ENCODE measurements around the gene CACNA2D3. TPM values are rescaled to one million over a fixed set of nuclear protein-coding genes. Genes with fewer than 3 reads are reported as not detected.
A peak's percentile ranks its signal among the peaks of the same experiment; 100 is the strongest.

The CACNA2D3 gene
- polyA plus RNA-seq, 3 donors, result 1.2 to 1.9 (median 1.7) TPM

DNA sequence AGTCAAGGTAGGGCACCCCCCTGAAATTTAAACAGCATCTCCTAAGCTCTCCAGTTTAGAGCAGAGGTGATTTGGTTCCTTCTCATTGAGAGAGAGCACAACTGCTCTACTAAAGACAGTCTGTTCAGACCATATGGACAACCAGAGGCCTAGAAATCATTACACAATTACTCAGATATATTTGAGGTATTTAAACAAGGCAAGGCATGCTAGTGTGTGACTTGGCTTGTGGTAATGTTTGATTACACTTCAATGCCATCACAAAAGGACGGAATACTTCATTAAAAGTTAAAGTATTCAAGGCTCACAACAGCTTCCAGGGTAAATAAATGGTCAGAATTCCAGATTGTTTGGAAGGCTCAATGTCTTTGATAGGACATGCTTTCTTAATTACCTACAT lies 695.3 kb downstream of the CACNA2D3 start:
- no peak for DNase-seq (ENCODE audit: extremely low read depth in 1 of 11, low read depth in 9 of 11, low spot score in 4 of 11)

DNA sequence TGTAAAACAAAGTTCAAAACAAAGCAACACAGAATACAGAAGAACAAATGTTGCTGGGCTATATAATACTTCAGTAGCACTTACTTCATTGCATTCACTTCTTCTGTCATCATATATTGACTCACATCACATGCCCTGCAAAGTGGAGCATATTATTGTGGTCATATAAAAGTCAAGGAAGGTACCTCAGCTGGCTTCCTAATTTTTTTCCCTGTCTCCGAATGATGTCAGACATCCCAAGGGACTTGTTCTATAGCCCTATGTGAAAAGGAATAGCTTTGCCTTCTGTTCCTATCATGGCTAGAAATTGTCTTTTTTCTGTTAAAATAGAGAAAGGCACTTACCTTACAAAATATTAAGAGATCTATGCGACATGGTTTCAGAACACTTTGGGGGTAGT lies 696.1 kb downstream of the CACNA2D3 start:
- DNase-seq (ENCODE audit: extremely low read depth in 1 of 11, low read depth in 9 of 11, low spot score in 4 of 11), result no peak

DNA sequence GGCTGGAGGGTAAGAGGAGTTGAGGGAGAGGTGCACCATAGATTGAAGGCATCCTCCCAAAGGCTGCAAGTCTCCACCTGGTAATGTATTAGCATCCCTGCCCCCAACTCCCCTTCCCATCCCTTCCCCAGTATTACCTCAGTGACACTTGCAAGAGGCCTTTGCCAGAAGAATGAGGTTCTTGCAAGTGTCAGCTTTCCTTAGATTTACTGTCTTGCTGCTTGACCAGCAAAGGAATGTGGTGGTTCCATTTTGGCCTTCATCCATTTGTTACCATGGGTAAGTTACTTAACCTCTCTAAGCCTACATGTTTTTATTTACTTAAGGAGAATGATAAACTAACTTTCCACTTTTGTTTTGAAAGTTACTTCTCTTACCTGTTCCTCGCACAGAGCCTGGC lies 696.6 kb downstream of the CACNA2D3 start:
- no peak for DNase-seq (ENCODE audit: extremely low read depth in 1 of 11, low read depth in 9 of 11, low spot score in 4 of 11)

DNA sequence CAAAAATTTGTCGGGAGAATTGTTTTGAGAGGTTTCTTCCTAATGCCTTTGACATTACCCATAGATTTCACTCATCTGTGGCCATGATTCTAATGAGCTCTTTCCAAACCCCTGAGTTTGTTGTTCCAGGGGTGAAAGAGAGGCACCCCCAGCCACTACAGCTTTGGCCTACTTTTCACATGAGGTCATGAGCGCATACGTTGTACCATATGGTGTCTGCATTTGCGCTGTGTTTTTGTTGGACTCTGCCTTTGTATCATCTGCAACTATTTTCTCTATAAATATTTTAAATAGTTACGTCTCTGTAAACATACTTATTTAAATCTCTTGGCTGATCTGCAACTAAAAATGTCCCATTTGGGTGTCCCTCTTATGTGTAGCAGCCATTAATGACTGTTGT lies 697.6 kb downstream of the CACNA2D3 start:
- DNase-seq (ENCODE audit: extremely low read depth in 1 of 11, low read depth in 9 of 11, low spot score in 4 of 11), result peak in 1 of 11 donors; percentile 38

DNA sequence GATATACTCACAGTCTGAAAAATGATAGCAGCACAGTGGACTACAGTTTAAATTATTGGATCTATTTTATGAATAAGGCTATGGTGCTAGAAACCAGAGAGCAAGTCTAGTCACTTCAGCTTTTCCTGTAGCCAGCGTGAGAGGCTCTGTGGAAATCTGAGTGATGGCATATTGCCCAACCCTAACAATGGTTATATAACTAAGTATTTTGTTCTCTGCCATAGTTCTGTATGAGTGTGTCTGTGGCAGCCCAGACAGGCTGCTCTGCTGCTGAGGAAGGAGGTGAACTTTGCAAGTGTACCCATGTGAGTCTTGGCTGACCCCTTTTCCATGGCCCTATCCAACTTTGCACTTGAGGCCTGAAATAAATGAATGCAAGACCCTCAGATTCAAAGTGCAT lies 699.9 kb downstream of the CACNA2D3 start:
- no peak for DNase-seq (ENCODE audit: extremely low read depth in 1 of 11, low read depth in 9 of 11, low spot score in 4 of 11)

GRCh38 chr3:54826251-54826691 lies 703.9 kb downstream of the CACNA2D3 start:
- DNase-seq (ENCODE audit: extremely low read depth in 1 of 11, low read depth in 9 of 11, low spot score in 4 of 11), result no peak

- no peak for DNase-seq (ENCODE audit: extremely low read depth in 1 of 11, low read depth in 9 of 11, low spot score in 4 of 11)
These were observed 704.8 kb downstream of the CACNA2D3 start for GRCh38 chr3:54827056-54827687.

GRCh38 chr3:54827776-54828175 lies 705.4 kb downstream of the CACNA2D3 start:
- no peak for DNase-seq (ENCODE audit: extremely low read depth in 1 of 11, low read depth in 9 of 11, low spot score in 4 of 11)

GRCh38 chr3:54830658-54831057 lies 708.3 kb downstream of the CACNA2D3 start:
- DNase-seq (ENCODE audit: extremely low read depth in 1 of 11, low read depth in 9 of 11, low spot score in 4 of 11), result no peak

DNA sequence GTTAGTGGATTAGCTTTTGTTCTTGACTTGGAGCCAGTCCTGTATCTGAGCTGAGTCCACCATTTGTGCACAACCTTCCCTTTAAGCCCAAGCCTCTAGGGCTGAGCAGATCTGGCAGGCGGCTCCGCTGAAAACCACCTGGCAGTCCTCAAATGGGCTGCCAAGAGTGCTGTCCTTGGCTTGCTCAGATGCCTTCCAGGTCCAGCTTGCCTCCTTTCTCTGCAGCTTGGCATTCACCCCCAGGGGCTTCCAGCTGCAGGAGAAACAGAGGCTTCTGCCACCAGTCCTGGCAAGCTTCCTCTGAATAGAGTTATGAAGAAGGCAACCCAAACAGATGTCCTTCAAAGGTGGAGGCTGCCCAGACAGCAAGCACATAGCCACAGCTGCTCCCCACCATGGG lies 708.8 kb downstream of the CACNA2D3 start:
- DNase-seq (ENCODE audit: extremely low read depth in 1 of 11, low read depth in 9 of 11, low spot score in 4 of 11), result no peak

DNA sequence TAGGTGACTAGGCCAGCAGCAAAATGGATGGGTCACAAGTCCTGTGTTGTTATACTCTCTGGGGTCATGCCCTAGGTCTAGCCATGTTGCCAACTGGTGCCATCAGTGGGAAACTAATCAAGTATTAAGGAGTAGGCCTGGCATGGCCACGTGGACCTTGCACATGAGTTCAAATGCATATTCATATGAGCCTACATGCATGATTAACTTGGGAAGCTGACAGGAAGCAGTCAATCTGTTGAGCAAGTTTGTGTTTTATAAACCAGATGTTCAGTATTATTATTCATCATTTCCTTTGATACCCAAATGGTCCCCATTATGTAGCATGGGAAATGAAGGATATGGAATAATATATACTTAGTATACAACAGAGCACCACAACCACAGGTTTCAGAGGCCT lies 710.5 kb downstream of the CACNA2D3 start:
- no peak for DNase-seq (ENCODE audit: extremely low read depth in 1 of 11, low read depth in 9 of 11, low spot score in 4 of 11)

- no peak for DNase-seq (ENCODE audit: extremely low read depth in 1 of 11, low read depth in 9 of 11, low spot score in 4 of 11)
These were observed 713.3 kb downstream of the CACNA2D3 start for GRCh38 chr3:54835701-54836100.

DNA sequence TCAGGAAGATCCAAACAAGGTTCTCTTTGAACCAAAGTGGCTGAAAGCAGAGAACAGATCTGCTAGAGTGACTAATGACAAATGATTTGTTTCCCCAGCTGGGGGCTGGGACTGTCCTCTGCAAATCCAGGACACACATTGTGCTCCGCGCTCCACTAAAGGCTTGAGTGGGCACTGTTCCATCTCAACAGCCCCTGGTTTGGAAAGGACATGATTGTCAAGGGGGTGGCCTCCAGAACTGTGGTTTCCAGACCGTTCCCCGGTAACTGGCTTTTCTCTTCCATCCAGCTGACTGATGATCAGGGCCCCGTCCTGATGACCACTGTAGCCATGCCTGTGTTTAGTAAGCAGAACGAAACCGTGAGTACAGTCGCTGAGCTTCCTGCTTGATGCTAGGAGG lies 714.5 kb downstream of the CACNA2D3 start:
- peak in 1 of 11 donors; percentile 25 for DNase-seq (ENCODE audit: extremely low read depth in 1 of 11, low read depth in 9 of 11, low spot score in 4 of 11)

- no peak for DNase-seq (ENCODE audit: extremely low read depth in 1 of 11, low read depth in 9 of 11, low spot score in 4 of 11)
These were observed 715.6 kb downstream of the CACNA2D3 start for GRCh38 chr3:54837964-54838363.

- DNase-seq (ENCODE audit: extremely low read depth in 1 of 11, low read depth in 9 of 11, low spot score in 4 of 11), result no peak
These were observed 719.1 kb downstream of the CACNA2D3 start for GRCh38 chr3:54841471-54841870.

- no peak for DNase-seq (ENCODE audit: extremely low read depth in 1 of 11, low read depth in 9 of 11, low spot score in 4 of 11)
These were observed 721.0 kb downstream of the CACNA2D3 start for GRCh38 chr3:54843352-54843751.

DNA sequence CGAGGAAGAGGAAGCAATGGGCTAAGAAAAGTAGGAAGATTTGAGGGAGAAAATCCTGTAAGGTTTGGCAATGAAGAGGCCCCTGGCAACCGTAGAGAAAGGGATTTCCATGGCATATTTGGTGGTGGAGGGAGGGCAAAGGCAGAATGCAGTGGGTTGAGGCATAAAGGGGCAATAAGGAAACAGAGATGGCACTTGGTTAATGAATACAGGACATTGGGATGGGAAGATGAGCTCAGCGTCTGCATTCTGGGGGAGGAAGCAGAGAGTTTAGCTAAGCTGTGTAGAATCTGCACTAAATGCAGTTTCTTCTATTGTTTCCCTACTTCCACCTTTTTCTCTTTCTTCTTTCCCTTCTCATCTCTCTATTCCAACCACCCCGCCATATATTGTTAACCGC lies 721.9 kb downstream of the CACNA2D3 start:
- DNase-seq (ENCODE audit: extremely low read depth in 1 of 11, low read depth in 9 of 11, low spot score in 4 of 11), result no peak

DNA sequence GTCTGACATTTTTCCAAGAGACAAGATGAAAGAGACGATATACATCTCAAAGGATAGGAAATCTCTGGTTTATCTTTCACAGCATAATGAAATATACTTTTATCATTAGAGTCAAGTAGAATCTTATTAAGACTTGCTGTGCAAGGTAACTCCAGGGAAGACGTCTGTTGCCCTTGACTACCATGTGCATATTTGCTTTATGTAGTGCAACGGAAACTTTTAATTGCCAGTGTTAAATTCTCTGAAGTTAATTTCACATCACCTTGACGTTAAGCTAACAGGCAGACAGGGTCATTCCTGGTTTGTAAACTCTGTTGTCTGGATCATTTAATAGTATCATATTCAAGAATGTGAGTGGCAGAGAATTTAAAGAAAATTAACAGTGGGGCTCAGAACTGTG lies 722.7 kb downstream of the CACNA2D3 start:
- peak in 1 of 11 donors; percentile 49 for DNase-seq (ENCODE audit: extremely low read depth in 1 of 11, low read depth in 9 of 11, low spot score in 4 of 11)

DNA sequence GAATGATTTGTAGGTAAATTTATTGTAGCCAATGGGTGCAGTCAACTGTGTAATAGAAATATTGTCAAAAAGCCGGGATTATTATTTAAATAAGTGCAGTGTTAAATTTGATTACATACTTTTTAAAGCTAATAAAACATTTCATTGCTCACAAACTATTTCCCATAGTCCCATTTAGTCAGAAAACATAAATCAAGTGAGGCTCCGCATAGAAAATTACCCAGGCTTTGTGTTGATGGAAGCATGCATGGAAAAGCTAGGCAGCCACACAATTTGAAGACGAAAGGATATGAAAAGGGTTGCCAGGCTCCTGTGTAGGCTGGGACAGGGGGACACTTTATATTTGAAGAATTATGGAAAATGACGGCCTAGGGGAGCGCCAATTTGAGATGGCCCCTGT lies 723.2 kb downstream of the CACNA2D3 start:
- DNase-seq (ENCODE audit: extremely low read depth in 1 of 11, low read depth in 9 of 11, low spot score in 4 of 11), result no peak

DNA sequence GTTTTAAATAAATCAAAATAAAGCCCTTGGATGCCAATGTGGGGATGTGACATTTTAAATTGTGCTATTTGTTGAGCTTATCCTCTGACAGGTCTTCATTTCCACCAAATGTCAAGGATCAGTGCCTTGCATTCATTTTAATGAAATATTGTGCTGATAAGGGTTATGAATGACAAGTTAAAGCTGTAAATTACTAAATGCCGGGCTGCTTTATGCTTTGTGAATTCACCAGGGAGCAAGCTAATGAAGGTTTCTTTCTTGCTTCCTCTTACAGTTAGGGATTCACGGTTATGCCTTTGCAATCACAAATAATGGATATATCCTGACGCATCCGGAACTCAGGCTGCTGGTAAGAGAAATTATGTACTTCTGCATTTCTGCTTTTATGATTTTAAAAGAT lies 723.8 kb downstream of the CACNA2D3 start:
- no peak for DNase-seq (ENCODE audit: extremely low read depth in 1 of 11, low read depth in 9 of 11, low spot score in 4 of 11)

GRCh38 chr3:54847361-54847760 lies 725.0 kb downstream of the CACNA2D3 start:
- DNase-seq (ENCODE audit: extremely low read depth in 1 of 11, low read depth in 9 of 11, low spot score in 4 of 11), result no peak

All from renal cortex interstitium (tissue), 11 donors.